Nephron (organoid): ENCODE measurements around the gene KIR3DL2.
"Not testable (repeated sequence)": the region's sequence is repeated elsewhere in the genome, so short reads cannot be mapped to it uniquely, and the experiment has no call there.

Source experiments
- H3K27ac Mint-ChIP-seq, 3 experiments: 2 replicates each; pipeline ENCODE4 v1.8.0; 2020; ENCODE audit warnings: mixed read lengths in 3 of 3, mild to moderate bottlenecking in 2 of 3, moderate library complexity in 1 of 3
- H3K27me3 Mint-ChIP-seq: 2 replicates; pipeline ENCODE4 v1.8.0; 2021; ENCODE audit warnings: low read depth, mild to moderate bottlenecking, moderate library complexity, mixed read lengths
- H3K36me3 Mint-ChIP-seq: 2 replicates; pipeline ENCODE4 v1.8.0; 2020; ENCODE audit warnings: low read depth, mixed read lengths
- H3K4me1 Mint-ChIP-seq: 2 replicates; pipeline ENCODE4 v1.8.0; 2020; ENCODE audit warnings: mixed read lengths
- H3K4me3 Mint-ChIP-seq, 3 experiments: 2 replicates each; pipeline ENCODE4 v1.8.0; 2020; ENCODE audit warnings: mild to moderate bottlenecking in 3 of 3, mixed read lengths in 3 of 3, moderate library complexity in 2 of 3
- H3K9me3 Mint-ChIP-seq: 2 replicates; pipeline ENCODE4 v1.8.0; 2020; ENCODE audit warnings: mixed read lengths
- CTCF ChIP-seq, 3 experiments: fragments of 200-600 bp; sonication (generic); IDR thresholded peaks; one replicate each; pipeline ENCODE4 v1.5.0; 2021; ENCODE audit warnings: antibody characterized with exemption in 3 of 3; ENCODE audit not compliant: unreplicated experiment in 3 of 3

KIR3DL2 gene

GRCh38 chr19:54850061-54850640 lies at the start of gene KIR3DL2:
KIR3DL2 (plus strand) TSS chr19:54850443; CDS start chr19:54850476, 33 bp downstream.
- not testable (repeated sequence) for H3K36me3 Mint-ChIP-seq

GRCh38 chr19:54803410-54803809 lies 46.8 kb upstream of the KIR3DL2 start, which contains the start of gene KIR2DL4:
KIR2DL4 (plus strand) TSS chr19:54803610; CDS start chr19:54803652, 42 bp downstream.
- no peaks in the 10 kb centered on the region for H3K27me3 Mint-ChIP-seq
- no peak within 1 kb of the TSS for H3K4me3 Mint-ChIP-seq
- peaks cover 63% of the 10 kb centered on the region for H3K9me3 Mint-ChIP-seq
- no peaks in the 10 kb centered on the region for H3K4me1 Mint-ChIP-seq
- H3K36me3 Mint-ChIP-seq, result no peaks in the 10 kb centered on the region
- no peak within 1 kb of the TSS for H3K27ac Mint-ChIP-seq
- no peak for TF ChIP-seq CTCF (IDR thresholded peaks at IDR 0.05; ENCODE audit: unreplicated experiment in 3 of 3)

More at GRCh38 chr19:54850061-54850640, at the start of gene KIR3DL2:
- not testable (repeated sequence) for H3K4me1 Mint-ChIP-seq, H3K4me3 Mint-ChIP-seq, H3K27me3 Mint-ChIP-seq, H3K27ac Mint-ChIP-seq
- peaks cover 64% of the 10 kb centered on the region for H3K9me3 Mint-ChIP-seq

GRCh38 chr19:54804101-54804500 lies 46.1 kb upstream of the KIR3DL2 start:
- Mint-ChIP-seq H3K9me3 (peaks cover 62% of the 10 kb centered on the region), H3K36me3 (no peaks in the 10 kb centered on the region), H3K4me1 (no peaks in the 10 kb centered on the region), H3K27ac (no peak overlapping the region), H3K4me3 (no peak overlapping the region), H3K27me3 (no peaks in the 10 kb centered on the region)
- TF ChIP-seq CTCF (IDR thresholded peaks at IDR 0.05; ENCODE audit: unreplicated experiment in 3 of 3), result no peak

DNA sequence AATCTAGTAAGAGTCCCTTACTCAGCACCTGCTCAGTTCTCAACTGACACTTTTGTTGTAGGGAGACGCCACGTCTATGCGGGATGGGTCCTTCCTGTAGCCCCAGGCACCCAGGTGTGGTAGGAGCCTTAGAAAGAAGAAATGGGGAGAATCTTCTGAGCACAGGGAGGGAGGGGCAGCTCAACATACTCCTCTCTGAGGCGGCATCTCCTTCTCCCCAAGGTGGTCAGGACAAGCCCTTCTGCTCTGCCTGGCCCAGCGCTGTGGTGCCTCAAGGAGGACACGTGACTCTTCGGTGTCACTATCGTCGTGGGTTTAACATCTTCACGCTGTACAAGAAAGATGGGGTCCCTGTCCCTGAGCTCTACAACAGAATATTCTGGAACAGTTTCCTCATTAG lies 45.7 kb upstream of the KIR3DL2 start:
- H3K9me3 Mint-ChIP-seq, result peaks cover 60% of the 10 kb centered on the region
- no peaks in the 10 kb centered on the region for H3K27me3 Mint-ChIP-seq
- no peaks in the 10 kb centered on the region for H3K4me1 Mint-ChIP-seq
- TF ChIP-seq CTCF (IDR thresholded peaks at IDR 0.05; ENCODE audit: unreplicated experiment in 3 of 3), result no peak
- H3K27ac Mint-ChIP-seq, result no peak overlapping the region
- no peaks in the 10 kb centered on the region for H3K36me3 Mint-ChIP-seq
- H3K4me3 Mint-ChIP-seq, result no peak overlapping the region

DNA sequence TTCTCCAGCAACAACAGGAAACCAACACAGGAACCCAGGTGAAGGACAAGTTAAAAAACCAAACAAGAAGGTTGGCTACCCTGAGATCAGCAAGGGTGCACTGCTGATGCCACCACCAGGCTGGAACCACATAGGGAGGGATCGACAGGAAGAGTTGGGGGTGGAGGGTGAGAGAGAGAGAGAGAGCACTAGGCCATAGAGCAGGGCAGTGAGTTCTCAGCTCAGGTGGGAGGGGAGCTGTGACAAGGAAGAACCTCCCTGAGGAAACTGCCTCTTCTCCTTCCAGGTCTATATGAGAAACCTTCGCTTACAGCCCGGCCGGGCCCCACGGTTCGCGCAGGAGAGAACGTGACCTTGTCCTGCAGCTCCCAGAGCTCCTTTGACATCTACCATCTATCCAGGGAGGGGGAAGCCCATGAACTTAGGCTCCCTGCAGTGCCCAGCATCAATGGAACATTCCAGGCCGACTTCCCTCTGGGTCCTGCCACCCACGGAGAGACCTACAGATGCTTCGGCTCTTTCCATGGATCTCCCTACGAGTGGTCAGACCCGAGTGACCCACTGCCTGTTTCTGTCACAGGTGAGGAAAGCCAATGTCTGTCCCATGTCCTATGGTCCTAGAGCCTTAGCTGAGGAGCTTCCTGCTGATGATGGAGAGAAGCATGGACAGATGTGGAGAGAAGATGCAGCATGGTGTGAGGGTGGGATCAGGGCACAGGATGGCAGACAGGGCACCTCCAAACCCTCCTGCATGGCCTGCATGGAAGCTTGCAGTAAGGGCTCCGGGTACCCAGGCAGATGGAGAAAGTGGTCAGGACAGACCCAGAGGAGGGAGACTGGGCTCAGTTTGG lies 44.4 kb upstream of the KIR3DL2 start:
- no peak for TF ChIP-seq CTCF (IDR thresholded peaks at IDR 0.05; ENCODE audit: unreplicated experiment in 3 of 3)
- H3K27me3 Mint-ChIP-seq, result no peaks in the 10 kb centered on the region
- no peak overlapping the region for H3K4me3 Mint-ChIP-seq
- H3K9me3 Mint-ChIP-seq, result peaks cover 68% of the 10 kb centered on the region
- H3K36me3 Mint-ChIP-seq, result no peaks in the 10 kb centered on the region
- no peak overlapping the region for H3K27ac Mint-ChIP-seq
- no peaks in the 10 kb centered on the region for H3K4me1 Mint-ChIP-seq

DNA sequence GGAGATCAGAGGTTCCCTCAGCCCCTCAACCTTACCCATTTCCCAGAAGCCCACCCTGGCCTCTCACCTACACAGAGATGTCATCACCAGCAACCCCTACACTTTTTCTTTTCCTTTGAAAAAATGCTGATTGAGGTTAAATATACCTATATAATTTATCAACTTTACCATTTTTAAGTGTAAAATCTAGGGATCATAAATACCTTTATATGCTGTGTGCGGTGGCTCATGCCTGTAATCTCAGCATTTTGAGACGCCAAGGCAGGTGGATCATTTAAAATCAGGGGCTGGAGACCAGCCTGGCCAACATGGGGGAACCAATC lies 43.8 kb upstream of the KIR3DL2 start:
- no peaks in the 10 kb centered on the region for H3K4me1 Mint-ChIP-seq
- H3K9me3 Mint-ChIP-seq, result peaks cover 66% of the 10 kb centered on the region
- no peaks in the 10 kb centered on the region for H3K36me3 Mint-ChIP-seq
- no peak overlapping the region for H3K4me3 Mint-ChIP-seq
- no peaks in the 10 kb centered on the region for H3K27me3 Mint-ChIP-seq
- TF ChIP-seq CTCF (IDR thresholded peaks at IDR 0.05; ENCODE audit: unreplicated experiment in 3 of 3), result no peak
- no peak overlapping the region for H3K27ac Mint-ChIP-seq

GRCh38 chr19:54814571-54814970 lies 35.7 kb upstream of the KIR3DL2 start:
- peaks cover 73% of the 10 kb centered on the region for H3K9me3 Mint-ChIP-seq
- not testable (repeated sequence) for H3K27me3 Mint-ChIP-seq, H3K4me3 Mint-ChIP-seq

DNA sequence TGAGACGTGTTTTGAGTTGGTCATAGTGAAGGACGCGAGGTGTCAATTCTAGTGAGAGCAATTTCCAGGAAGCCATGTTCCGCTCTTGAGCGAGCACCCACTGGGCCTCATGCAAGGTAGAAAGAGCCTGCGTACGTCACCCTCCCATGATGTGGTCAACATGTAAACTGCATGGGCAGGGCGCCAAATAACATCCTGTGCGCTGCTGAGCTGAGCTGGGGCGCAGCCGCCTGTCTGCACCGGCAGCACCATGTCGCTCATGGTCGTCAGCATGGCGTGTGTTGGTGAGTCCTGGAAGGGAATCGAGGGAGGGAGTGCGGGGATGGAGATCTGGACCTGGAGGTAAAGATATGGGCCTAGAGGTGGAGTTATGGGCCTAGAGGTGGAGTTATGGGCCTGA lies 34.0 kb upstream of the KIR3DL2 start, which contains the start of gene KIR3DL1:
TSS of gene KIR3DL1 (plus strand) at position 218 of the 400 bp plus-strand sequence.
- not testable (repeated sequence) for H3K27ac Mint-ChIP-seq

More at GRCh38 chr19:54814571-54814970, 35.7 kb upstream of the KIR3DL2 start:
- not testable (repeated sequence) for H3K4me1 Mint-ChIP-seq, H3K27ac Mint-ChIP-seq, H3K36me3 Mint-ChIP-seq

More for the DNA sequence above, 34.0 kb upstream of the KIR3DL2 start, which contains the start of gene KIR3DL1:
- H3K4me1 Mint-ChIP-seq, H3K36me3 Mint-ChIP-seq, H3K4me3 Mint-ChIP-seq, H3K27me3 Mint-ChIP-seq: not testable (repeated sequence)
- H3K9me3 Mint-ChIP-seq, result peaks cover 75% of the 10 kb centered on the region
